Measurements from ENCODE around the gene ASB17.

ASB17 gene

DNA sequence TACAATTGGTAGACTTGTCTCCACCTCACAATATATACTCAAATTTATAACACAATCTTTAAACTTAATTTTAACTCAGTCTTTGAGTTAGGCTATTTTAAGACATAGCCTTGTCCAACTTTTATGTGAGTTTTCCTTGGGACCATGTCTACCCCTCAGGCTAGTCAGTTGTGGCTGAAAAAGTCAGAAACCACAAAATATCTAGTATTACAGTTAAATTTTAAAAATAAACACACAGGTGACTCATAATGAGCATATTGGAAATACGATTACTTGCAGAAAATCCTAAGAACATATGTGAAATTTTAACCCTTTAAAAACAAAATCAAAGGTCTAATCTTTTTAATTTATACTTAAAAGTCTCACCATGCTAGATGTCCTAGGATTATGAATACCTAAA lies 4.8 kb upstream of the ASB17 start:
- H3K27me3 Mint-ChIP-seq: no peaks in the 10 kb centered on the region
- H3K27ac Mint-ChIP-seq (ENCODE audit: low read depth): no peak overlapping the region
- no peaks in the 10 kb centered on the region for H3K4me1 Mint-ChIP-seq
- no peaks in the 10 kb centered on the region for H3K36me3 Mint-ChIP-seq (ENCODE audit: insufficient read depth)
- DNase-seq (ENCODE audit: low spot score in 2 of 2): no peak
- ATAC-seq (replicated peaks; ENCODE audit: extremely low read depth, poor library complexity, severe bottlenecking): no peak
- H3K9me3 Mint-ChIP-seq: peaks cover 5% of the 10 kb centered on the region
- H3K4me3 Mint-ChIP-seq: no peak overlapping the region

DNA sequence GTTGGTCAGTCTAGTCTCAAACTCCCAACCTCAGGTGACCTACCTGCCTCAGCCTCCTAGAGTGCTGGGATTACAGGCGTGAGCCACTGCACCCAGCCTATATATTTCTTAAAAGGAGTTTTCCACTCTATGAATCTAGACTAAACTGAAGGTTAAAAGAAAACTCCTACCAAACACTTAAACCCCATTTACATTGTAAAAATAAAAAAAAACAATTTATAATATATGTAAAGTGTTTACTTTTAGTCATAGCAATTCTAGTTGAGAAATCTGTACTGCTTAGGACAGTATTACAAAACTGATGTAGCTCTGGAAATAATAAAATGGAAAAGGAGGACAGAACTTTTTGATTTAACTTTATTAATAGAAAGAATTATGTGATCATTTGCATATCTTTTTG lies 9.5 kb downstream of the ASB17 start:
- Mint-ChIP-seq H3K4me3 (no peak overlapping the region), H3K36me3 (ENCODE audit: insufficient read depth) (no peaks in the 10 kb centered on the region), H3K27me3 (peaks cover 18% of the 10 kb centered on the region), H3K9me3 (peaks cover 7% of the 10 kb centered on the region), H3K4me1 (no peaks in the 10 kb centered on the region), H3K27ac (ENCODE audit: low read depth) (no peak overlapping the region)
- ATAC-seq (replicated peaks; ENCODE audit: extremely low read depth, poor library complexity, severe bottlenecking) (no peak), DNase-seq (ENCODE audit: low spot score in 2 of 2) (no peak)

DNA sequence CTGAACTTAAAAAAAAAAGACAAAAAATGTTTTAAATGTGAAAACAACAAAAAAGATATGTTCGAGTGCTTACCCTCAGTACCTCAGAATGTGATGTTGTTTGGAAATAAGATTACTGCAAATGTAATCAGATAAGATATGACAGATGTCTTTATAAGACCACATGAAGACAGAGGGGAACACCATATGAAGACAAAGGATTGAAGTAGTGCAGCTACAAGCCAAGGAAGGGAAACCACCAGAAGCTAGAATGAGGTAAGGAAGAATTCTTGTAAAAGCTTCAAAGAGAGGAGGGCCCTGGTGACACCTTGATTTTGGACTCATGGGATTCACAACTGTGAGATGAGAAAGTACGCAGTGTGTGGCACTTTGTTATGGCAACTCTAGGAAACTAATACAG lies 15.4 kb downstream of the ASB17 start:
- Mint-ChIP-seq H3K4me3 (no peak overlapping the region), H3K4me1 (no peaks in the 10 kb centered on the region), H3K27ac (ENCODE audit: low read depth) (no peak overlapping the region), H3K27me3 (peaks cover 27% of the 10 kb centered on the region), H3K9me3 (no peaks in the 10 kb centered on the region), H3K36me3 (ENCODE audit: insufficient read depth) (no peaks in the 10 kb centered on the region)
- ATAC-seq (replicated peaks; ENCODE audit: extremely low read depth, poor library complexity, severe bottlenecking): no peak
- no peak for DNase-seq (ENCODE audit: low spot score in 2 of 2)

DNA sequence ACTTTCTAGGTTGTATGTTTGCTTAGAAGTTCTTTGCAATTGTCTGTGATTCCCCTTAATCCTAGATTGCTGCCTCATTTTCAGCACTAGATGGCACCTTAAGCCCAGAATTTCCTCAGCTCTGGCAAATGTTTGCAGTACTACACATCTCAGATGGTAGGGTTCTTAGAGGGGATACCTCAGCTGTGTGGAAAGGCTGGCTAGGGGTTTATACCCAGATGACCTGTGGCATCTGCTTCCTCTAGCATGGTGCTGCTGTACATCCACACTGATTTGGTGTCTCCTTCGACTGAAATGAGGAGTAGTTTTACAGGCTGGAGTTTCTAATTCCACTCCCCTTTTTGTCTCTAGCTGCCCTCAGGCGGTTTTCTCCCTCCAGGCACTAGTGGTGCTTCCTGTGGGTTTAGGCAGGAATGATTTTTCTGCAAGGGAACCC lies 23.5 kb downstream of the ASB17 start:
- Mint-ChIP-seq H3K4me1 (no peaks in the 10 kb centered on the region), H3K9me3 (no peaks in the 10 kb centered on the region), H3K27me3 (peaks cover 22% of the 10 kb centered on the region), H3K4me3 (no peak overlapping the region), H3K36me3 (ENCODE audit: insufficient read depth) (peaks cover 2% of the 10 kb centered on the region), H3K27ac (ENCODE audit: low read depth) (no peak overlapping the region)
- no peak for ATAC-seq (replicated peaks; ENCODE audit: extremely low read depth, poor library complexity, severe bottlenecking)
- no peak for DNase-seq (ENCODE audit: low spot score in 2 of 2)

DNA sequence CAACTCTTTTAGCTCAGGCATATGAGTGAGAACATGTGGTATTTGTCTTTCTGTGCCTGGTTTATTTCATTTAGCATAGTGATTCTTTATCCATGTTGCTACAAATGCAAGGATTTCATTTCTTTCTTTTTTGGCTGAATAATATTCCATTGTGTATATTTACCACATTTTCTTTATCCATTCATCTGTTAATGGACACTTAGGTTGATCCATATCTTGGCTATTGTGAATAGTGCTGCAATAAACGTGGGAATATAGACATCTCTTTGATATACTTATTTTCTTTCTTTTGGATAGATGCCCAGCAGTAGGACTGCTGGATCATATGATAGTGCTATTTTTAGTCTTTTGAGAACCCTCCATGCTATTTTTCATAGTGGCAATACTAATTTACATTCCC lies 30.8 kb downstream of the ASB17 start:
- DNase-seq (ENCODE audit: low spot score in 2 of 2): no peak
- Mint-ChIP-seq H3K4me1 (no peaks in the 10 kb centered on the region), H3K9me3 (no peaks in the 10 kb centered on the region), H3K36me3 (ENCODE audit: insufficient read depth) (peaks cover 2% of the 10 kb centered on the region), H3K27ac (ENCODE audit: low read depth) (no peak overlapping the region), H3K27me3 (no peaks in the 10 kb centered on the region), H3K4me3 (no peak overlapping the region)
- ATAC-seq (replicated peaks; ENCODE audit: extremely low read depth, poor library complexity, severe bottlenecking): no peak

DNA sequence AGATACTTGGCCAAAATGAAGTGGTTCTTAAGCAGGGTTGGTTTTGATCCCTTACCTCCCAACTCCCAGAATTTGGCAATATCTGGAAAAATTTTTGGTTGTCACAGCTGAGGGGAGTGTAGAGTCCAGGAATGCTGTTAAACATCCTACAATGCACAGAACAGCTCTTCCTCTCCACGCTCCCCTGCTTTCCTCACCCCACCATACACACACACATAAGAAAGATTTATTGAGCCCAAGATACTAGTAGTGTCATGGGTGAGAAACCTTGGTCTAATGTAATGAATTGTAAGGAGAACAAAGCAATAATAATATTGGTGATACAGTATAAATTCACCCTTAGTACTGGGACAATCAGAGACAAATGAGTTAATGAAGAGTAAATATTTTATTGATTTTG lies 47.8 kb downstream of the ASB17 start:
- no peak overlapping the region for H3K27ac Mint-ChIP-seq (ENCODE audit: low read depth)
- ATAC-seq (replicated peaks; ENCODE audit: extremely low read depth, poor library complexity, severe bottlenecking) (no peak), DNase-seq (ENCODE audit: low spot score in 2 of 2) (no peak)
- H3K36me3 Mint-ChIP-seq (ENCODE audit: insufficient read depth): no peaks in the 10 kb centered on the region
- H3K27me3 Mint-ChIP-seq: no peaks in the 10 kb centered on the region
- H3K4me1 Mint-ChIP-seq: no peaks in the 10 kb centered on the region
- H3K4me3 Mint-ChIP-seq: no peak overlapping the region
- H3K9me3 Mint-ChIP-seq: no peaks in the 10 kb centered on the region

DNA sequence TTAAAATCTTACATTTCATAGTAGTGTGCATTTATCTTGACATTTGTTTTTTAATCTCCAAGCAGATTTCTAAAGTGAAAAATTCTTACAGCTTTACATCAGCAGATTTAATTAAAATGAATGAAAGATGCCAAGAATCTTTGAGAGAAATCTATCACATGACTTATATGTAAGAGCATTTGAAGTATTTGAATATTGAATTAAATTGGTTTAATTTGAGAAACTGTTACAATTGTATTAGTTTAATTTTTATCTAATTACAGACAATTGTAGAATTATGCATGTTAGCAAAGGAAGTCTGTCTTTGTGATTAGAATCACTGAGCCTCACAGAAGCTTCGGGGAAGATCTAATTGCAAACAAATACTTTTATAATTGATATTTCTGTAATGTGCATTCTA lies 52.2 kb downstream of the ASB17 start:
- Mint-ChIP-seq H3K9me3 (no peaks in the 10 kb centered on the region), H3K27me3 (no peaks in the 10 kb centered on the region), H3K27ac (ENCODE audit: low read depth) (no peak overlapping the region)

DNA sequence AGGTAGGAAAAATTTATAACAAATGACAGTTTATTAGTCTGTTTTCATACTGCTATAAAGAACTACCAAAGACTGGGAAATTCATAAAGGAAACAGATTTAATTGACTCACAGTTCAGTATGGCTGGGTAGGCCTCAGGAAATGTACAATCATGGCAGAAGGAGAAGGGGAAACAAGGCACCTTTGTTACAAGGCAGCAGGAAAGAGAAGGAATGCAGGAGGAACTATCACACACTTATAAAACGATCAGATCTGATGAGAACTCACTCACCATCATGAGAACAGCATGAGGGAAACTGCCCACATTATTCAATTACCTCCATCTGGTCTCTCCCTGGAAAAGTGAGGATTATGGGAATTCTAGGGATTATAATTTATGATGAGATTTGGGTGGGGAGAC lies 61.3 kb downstream of the ASB17 start:
- no peaks in the 10 kb centered on the region for H3K9me3 Mint-ChIP-seq
- H3K4me3 Mint-ChIP-seq: no peak overlapping the region
- H3K36me3 Mint-ChIP-seq (ENCODE audit: insufficient read depth): no peaks in the 10 kb centered on the region
- no peak overlapping the region for H3K27ac Mint-ChIP-seq (ENCODE audit: low read depth)
- H3K4me1 Mint-ChIP-seq: no peaks in the 10 kb centered on the region
- DNase-seq (ENCODE audit: low spot score in 2 of 2): no peak
- peaks cover 21% of the 10 kb centered on the region for H3K27me3 Mint-ChIP-seq
- no peak for ATAC-seq (replicated peaks; ENCODE audit: extremely low read depth, poor library complexity, severe bottlenecking)

More for the DNA sequence above, 52.2 kb downstream of the ASB17 start:
- Mint-ChIP-seq H3K4me3 (no peak overlapping the region), H3K36me3 (ENCODE audit: insufficient read depth) (no peaks in the 10 kb centered on the region), H3K4me1 (no peaks in the 10 kb centered on the region)
- ATAC-seq (replicated peaks; ENCODE audit: extremely low read depth, poor library complexity, severe bottlenecking): no peak
- DNase-seq (ENCODE audit: low spot score in 2 of 2): no peak

Data from central memory CD8-positive, alpha-beta T cell (primary cell).